SH-SY5Y (cell line): Measurements from ENCODE around the gene LTBP1.

ENCODE experiments used
- GATA2 ChIP-seq: IDR thresholded peaks from 2 replicates; pipeline ENCODE4 v1.6.1; 2011; ENCODE audit warnings: mild to moderate bottlenecking, low read depth, low read length
- GATA3 ChIP-seq: IDR thresholded peaks from 2 replicates; pipeline ENCODE4 v1.6.1; 2011; ENCODE audit warnings: low read depth, mild to moderate bottlenecking, low read length, moderate library complexity

The LTBP1 gene

DNA sequence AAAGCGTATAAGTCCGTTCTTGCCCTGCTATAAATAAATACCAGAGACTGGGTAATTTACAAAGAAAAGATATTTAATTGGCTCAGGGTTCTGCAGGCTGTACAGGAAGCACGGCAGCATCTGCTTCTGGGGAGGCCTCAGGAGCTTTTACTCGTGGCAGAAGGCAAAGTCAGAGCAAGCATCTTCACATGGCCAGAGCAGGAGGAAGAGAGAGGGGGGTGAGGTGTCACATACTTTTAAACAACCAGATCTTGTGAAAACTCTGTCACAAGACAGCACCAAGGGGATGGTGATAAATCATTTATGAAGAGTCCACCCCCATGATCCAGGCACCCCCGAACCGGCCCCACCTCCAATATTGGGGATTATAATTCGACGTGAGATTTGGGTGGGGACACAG, 130.6 kb downstream of the LTBP1 start:
- TF ChIP-seq GATA3: no peak
- TF ChIP-seq GATA2: no peak

DNA sequence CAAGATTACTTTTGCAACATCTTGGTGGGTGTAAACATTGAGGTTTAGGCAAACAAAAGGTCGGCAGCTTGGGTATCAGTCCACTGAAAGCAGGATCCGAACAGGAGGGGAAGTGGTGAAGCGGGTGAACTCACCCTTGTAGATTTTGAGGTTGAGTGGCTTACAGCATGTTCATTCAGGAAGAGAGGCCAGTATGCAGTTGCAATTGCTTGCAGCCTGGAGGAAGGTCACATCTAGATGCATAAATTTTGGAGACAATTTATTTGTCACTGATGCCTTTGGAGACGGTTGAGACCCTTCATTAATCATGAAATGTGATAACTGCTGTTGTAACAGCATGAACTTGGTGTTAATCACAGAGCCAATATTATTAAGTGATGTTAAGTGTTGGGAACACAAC, 131.1 kb downstream of the LTBP1 start:
- TF ChIP-seq GATA3 (no peak), GATA2 (no peak)

DNA sequence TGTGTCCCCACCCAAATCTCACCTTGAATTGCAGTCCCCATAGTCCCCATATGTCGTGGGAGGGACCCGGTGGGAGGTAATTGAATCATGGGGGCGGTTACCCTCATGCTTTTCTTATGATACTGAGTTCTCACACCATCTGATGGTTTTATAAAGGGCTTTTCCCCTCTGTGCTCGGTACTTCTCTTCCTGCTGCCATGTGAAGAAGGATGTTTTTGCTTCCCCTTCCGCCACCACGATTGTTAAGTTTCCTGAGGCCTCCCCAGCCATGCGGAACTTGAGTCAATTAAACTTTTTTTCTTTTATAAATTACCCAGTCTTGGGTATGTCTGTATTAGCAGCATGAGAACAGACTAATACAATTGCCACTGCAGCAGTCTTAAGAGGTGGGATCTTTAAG, 134.9 kb downstream of the LTBP1 start:
- TF ChIP-seq GATA3 (no peak), GATA2 (no peak)

DNA sequence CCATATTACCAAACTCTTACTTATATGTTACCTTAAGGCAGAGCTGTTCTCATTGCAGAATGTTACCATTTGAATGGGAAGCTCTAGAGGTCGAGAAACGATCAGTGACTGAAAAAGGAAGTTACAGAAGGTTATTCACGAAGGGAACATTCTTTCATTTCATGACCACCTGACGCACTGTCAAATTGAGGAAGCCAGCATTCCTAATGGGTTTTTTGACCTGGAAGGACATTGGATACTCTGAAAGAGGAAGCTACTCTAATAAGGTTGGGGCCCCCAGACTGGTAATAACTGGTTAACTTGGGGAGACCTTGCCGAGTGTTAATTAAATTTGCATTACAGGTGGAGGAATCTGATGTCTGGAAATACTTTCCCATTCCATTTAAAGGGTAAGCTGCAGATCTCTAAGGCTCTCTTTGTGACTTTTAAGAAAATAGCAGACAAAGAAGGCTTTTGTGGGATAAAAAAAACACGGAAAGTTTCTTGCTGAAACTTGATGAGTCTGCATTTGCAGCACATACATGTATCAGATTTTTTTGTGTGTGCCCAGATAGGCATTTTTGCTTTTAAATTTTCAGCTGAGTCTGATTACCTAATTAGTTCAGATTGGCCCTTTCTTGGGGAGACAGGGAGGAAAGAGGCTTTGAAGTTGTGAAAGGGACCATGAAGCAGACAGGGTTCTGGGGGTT, 137.1 kb downstream of the LTBP1 start:
- no peak for TF ChIP-seq GATA2
- TF ChIP-seq GATA3: no peak

DNA sequence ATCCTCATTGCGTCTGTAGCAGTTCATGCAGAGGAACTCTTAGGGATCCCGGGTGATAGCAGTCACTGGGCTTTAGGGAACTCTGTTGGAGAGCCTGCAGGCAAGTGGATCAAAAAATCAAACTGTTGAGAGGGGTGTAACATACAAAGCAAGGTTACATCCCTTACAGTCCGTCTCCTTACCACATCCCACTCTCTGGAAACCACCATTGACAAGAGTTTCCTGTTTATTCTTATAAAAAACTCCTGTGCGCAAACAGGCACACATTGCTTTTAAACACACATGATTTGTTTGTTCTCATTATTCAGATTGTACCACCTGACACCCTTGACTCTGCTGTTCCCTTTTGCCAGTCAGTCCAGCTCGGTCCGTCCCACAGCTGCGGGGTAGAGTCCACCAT, 137.7 kb downstream of the LTBP1 start:
- TF ChIP-seq GATA2: no peak
- no peak for TF ChIP-seq GATA3

DNA sequence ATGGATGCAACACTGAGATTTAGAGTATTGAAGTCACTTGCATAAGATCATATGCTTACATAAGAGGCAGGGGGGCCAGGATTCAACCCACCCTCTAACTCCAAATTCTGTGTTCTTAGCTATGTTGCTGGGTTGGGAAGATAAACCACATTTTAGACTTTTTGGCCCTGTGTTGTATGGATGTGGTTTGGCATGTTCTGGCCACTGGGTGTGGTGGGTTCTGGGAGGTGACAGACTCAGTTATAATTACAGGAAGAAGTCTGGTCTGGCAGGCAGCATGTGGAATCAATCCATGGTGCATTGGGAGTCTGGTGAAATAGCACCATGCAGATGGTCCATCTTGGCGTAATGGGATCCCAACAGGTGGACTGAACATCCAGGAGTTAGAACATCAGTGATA, 138.9 kb downstream of the LTBP1 start:
- no peak for TF ChIP-seq GATA2
- no peak for TF ChIP-seq GATA3

DNA sequence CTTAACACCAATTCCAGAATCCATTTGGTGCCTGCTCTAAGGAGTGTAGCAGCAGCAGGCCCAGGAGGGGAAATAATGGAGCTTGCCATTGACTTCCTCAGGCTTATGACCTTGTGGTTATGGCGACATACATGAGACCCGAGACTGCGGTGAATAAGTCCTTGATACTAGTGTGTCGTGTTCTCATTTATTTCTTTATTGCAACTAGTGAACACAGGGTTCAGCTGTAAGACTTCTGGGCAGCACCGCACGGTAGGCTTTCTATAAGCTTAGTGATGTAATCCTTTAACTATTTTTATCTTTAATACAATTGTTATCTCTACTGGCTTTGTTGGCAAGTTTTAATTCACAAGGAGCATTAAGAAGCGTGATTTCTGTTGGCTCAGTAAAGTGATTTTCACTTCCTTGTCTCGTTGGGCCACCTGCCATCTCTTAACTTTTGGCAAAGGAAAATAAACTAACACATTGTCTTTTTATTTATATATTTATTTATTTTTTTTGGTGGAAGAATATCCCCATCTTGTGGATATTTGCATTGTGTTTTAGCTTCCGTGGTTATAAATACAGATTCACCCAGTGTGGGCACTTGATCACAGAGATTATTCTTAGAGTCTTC, 139.8 kb downstream of the LTBP1 start:
- TF ChIP-seq GATA3 (no peak), GATA2 (no peak)

DNA sequence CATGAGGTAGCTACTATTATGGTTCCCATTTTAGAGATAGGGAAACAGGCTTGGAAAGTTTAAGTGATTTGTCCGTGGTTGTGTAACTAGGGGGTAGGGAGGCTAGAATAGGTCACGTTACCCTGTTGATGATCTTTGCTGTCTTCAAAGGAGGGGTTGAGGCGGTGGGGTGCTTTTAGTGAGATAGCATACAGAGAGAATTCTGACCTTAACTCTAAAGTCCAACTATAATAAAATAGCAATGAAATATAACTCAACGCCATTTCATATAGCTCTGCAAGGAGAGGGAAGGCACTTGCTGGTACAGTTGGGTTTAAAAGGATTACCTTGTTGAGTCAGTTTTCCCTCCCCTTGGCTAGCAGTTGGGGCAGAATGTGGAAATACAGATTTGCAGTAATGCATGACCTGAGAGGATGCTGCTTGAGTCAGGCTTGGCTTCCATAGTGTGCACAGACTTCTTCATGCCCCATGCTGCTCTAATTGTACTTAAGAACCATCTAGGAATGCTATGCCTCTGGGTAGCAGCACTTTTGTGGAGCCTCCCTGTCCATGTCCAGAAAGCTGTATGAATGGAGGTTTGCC, 143.9 kb downstream of the LTBP1 start:
- no peak for TF ChIP-seq GATA3
- TF ChIP-seq GATA2: no peak

DNA sequence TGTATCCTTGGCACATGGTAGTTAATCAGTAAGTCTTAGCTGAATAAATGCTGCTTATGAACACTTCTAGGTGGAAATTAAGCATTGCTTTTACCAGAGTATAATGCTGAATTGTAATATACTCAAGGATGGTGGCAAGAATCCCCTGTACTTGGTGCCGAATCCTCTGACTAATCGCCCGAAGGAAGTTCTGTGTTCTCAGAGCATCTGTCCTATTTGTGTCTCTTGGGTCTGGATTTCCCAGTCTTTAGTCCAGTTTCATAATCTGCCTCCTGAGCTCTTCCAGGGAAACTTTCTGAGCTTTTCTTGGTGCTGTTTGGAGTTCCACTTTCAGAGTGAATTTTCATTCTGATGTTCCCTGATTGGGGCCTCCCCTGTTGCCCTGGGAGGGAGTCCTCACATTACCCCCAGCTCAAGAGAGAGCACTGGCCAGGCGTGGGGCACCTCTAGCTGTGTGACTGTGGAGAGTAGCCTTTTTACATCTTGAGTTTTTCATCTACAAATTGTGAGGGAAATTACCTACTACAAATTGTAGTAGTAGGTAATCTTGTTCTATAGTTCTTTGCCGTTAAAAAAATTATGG, 144.9 kb downstream of the LTBP1 start:
- TF ChIP-seq GATA2 (no peak), GATA3 (no peak)

DNA sequence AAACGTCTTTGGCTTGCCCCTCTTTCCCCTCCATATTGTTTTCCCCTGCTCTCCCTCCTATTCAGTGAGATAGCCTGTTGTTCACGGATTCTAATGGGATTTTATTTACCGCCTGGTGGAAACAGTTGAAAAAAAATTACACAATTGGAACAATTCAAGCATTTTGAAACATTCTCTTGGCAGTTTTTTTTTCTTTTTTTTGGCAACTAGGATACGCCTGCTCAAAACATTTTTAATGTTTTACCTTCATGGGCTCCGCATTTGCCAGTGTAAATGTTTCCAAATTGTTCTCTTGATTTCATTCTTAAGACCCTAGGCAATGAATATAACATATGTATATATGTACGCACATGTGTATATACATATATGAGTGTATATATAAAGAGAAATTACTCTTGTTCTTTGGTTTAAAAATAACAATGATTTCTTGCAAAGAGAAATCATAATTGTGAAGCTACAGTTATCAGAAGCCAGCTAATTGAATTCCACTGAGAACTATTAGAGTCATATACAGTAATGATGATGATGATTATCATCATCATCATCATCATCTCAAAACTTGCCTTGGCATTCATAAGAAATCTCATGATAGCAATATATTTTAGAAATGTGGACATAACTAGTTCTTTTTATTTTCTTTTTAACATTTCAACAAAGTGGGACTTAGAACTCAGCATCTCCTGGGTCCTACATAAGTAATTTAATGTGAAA, 146.7 kb downstream of the LTBP1 start:
- no peak for TF ChIP-seq GATA3

DNA sequence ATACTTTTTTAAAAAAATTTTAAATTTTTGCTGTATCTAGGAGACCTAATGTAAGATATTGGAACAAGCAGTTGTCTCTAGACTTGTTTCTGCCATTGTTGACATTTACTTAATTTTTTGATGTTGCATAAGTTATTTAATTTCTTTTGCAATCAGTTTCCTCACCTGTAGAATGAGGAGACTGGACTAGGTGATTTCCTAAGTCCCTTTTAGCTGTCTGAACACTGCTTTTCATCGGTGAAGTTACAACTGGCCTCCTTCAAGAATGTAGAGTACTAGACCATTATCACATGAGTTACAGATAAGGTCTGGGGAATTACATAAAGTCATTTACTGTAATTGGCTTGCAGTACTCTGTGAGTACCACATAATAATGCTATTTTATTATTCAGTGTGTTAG, 147.6 kb downstream of the LTBP1 start:
- TF ChIP-seq GATA2: no peak
- TF ChIP-seq GATA3: no peak

DNA sequence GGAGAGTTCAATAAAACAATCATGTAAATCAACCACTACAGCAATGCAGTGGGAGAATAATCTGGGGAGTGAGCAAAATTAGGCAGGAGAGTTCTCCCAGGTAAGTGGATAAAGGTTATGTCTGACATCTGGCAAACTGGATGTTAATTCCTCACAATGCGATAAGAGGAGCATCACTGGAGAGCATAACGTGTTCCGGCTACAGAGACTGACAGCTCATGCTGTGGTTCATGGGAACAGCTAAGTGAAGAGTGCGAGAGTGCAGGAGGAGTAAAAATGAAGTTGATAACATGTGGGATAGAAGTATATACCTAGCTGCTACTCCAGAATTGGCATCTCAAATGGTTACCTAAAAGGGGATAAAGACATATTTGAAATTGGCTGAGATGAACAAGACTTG, 153.2 kb downstream of the LTBP1 start:
- TF ChIP-seq GATA3: no peak
- peak; percentile 64 for TF ChIP-seq GATA2

DNA sequence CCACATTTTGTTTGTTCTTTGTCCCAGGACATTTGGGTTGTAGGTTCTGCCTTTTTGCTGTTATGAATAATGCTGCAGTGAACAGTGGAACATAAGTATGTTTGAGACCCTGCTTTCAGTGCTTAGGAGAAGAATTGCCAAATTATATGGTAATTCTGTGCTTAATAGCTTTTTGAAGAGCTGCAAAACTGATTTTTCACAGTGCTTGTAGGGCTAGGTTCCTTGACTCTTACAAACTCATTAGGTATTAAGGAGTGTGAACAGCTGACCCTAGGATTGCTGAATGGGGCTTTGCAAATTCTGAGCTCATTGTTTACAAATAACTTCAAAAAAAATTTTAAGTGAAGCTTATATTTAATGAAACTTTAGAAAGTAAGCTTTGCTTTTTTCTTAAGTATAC, 154.2 kb downstream of the LTBP1 start:
- TF ChIP-seq GATA2: no peak
- no peak for TF ChIP-seq GATA3

DNA sequence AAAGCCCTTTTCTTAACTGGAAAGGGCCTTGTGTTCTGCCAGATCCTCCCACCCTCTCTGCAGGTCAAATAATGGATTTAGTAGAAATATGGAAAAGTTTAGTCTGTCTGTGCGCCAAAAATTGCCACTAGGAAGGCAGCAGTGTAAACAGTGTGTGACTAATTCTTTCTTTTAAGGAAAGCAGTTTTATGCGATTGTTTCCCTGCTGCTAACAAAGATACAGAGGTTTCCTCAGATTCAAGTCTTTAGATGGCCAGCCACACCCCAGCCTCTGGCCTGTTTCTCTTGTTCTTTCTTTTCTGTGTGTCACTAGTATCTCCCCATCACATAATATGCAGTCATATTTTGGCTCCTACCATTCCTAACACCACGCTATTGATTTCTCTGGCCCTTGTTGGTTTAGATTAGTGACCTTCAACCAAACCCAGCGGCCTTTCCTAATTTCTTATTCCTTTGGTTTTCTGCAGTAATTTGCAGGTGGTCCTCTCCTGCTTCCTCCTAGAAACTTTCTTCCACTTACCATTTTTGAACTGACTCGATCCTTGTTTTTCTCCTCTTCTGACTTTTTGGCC, 157.4 kb downstream of the LTBP1 start:
- TF ChIP-seq GATA2: no peak
- TF ChIP-seq GATA3: no peak
